SK-N-SH treated with all-trans-retinoic acid at 6 μM for 48 hours (cell line): ENCODE results near the gene TRIM60.

Experiments
- ARNTL ChIP-seq: fragments of 450-650 bp; formaldehyde crosslinking; IDR thresholded peaks from 2 replicates; pipeline ENCODE4 v1.5.0; 2020; ENCODE audit warnings: low read depth, mild to moderate bottlenecking, moderate library complexity, borderline replicate concordance
- ESRRG ChIP-seq: fragments of 250-450 bp; sonication (Bioruptor Pico); IDR thresholded peaks from 2 replicates; pipeline ENCODE4 v1.6.1; 2021; ENCODE audit warnings: mild to moderate bottlenecking
- POU6F1 ChIP-seq: fragments of 250-450 bp; sonication (Bioruptor Pico); IDR thresholded peaks from 2 replicates; pipeline ENCODE4 v1.8.0; 2021; ENCODE audit warnings: low read depth, mild to moderate bottlenecking, moderate library complexity, borderline replicate concordance
- PPARA ChIP-seq: fragments of 250-450 bp; sonication (Bioruptor Pico); IDR thresholded peaks from 2 replicates; pipeline ENCODE4 v1.5.0; 2020; ENCODE audit warnings: mild to moderate bottlenecking, borderline replicate concordance
- RARB ChIP-seq: fragments of 250-450 bp; sonication (Bioruptor Pico); IDR thresholded peaks from 2 replicates; pipeline ENCODE4 v1.8.0; 2021; ENCODE audit warnings: mild to moderate bottlenecking, moderate library complexity
- TCF4 ChIP-seq: fragments of 250-450 bp; sonication (Bioruptor Pico); IDR thresholded peaks from 2 replicates; pipeline ENCODE4 v1.8.0; 2021; ENCODE audit warnings: mild to moderate bottlenecking, moderate library complexity, borderline replicate concordance
- ZC3H10 ChIP-seq: fragments of 250-450 bp; sonication (Bioruptor Pico); IDR thresholded peaks from 2 replicates; pipeline ENCODE4 v1.5.1; 2021; ENCODE audit warnings: mild to moderate bottlenecking, moderate library complexity
- ZNF565 ChIP-seq: fragments of 450-650 bp; formaldehyde crosslinking; conservative IDR thresholded peaks from 2 replicates; pipeline ENCODE4 v1.5.0; 2020; ENCODE audit warnings: low read depth, mild to moderate bottlenecking, moderate library complexity
- ZNF70 ChIP-seq: fragments of 450-650 bp; formaldehyde crosslinking; IDR thresholded peaks from 2 replicates; pipeline ENCODE4 v1.5.0; 2020; ENCODE audit warnings: mild to moderate bottlenecking, moderate library complexity
- ZNF8 ChIP-seq: fragments of 450-650 bp; formaldehyde crosslinking; IDR thresholded peaks from 2 replicates; pipeline ENCODE4 v1.5.0; 2020; ENCODE audit warnings: mild to moderate bottlenecking, moderate library complexity
- TF ChIP-seq, protein P1 (sequence below): fragments of 250-450 bp; sonication (Bioruptor Pico); IDR thresholded peaks from 2 replicates; pipeline ENCODE4 v1.8.0; 2020; ENCODE audit warnings: mild to moderate bottlenecking, moderate library complexity, borderline replicate concordance
- TF ChIP-seq, protein P2 (sequence below): fragments of 250-450 bp; sonication (Bioruptor Pico); IDR thresholded peaks from 2 replicates; pipeline ENCODE4 v1.5.0; 2020; ENCODE audit warnings: mild to moderate bottlenecking, moderate library complexity

- TF ChIP-seq ZNF70 (CRISPR knock-in tag) (no peak), ZNF8 (CRISPR knock-in tag) (no peak), TCF4 (no peak), POU6F1 (no peak), ESRRG (CRISPR knock-in tag) (no peak), PPARA (CRISPR knock-in tag) (no peak), ZC3H10 (CRISPR knock-in tag) (no peak), ARNTL (CRISPR knock-in tag) (no peak), RARB (CRISPR knock-in tag) (no peak), ZNF565 (CRISPR knock-in tag) (no peak)
- TF ChIP-seq, protein P1, sequence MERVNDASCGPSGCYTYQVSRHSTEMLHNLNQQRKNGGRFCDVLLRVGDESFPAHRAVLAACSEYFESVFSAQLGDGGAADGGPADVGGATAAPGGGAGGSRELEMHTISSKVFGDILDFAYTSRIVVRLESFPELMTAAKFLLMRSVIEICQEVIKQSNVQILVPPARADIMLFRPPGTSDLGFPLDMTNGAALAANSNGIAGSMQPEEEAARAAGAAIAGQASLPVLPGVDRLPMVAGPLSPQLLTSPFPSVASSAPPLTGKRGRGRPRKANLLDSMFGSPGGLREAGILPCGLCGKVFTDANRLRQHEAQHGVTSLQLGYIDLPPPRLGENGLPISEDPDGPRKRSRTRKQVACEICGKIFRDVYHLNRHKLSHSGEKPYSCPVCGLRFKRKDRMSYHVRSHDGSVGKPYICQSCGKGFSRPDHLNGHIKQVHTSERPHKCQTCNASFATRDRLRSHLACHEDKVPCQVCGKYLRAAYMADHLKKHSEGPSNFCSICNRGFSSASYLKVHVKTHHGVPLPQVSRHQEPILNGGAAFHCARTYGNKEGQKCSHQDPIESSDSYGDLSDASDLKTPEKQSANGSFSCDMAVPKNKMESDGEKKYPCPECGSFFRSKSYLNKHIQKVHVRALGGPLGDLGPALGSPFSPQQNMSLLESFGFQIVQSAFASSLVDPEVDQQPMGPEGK, result no peak
- TF ChIP-seq, protein P2, sequence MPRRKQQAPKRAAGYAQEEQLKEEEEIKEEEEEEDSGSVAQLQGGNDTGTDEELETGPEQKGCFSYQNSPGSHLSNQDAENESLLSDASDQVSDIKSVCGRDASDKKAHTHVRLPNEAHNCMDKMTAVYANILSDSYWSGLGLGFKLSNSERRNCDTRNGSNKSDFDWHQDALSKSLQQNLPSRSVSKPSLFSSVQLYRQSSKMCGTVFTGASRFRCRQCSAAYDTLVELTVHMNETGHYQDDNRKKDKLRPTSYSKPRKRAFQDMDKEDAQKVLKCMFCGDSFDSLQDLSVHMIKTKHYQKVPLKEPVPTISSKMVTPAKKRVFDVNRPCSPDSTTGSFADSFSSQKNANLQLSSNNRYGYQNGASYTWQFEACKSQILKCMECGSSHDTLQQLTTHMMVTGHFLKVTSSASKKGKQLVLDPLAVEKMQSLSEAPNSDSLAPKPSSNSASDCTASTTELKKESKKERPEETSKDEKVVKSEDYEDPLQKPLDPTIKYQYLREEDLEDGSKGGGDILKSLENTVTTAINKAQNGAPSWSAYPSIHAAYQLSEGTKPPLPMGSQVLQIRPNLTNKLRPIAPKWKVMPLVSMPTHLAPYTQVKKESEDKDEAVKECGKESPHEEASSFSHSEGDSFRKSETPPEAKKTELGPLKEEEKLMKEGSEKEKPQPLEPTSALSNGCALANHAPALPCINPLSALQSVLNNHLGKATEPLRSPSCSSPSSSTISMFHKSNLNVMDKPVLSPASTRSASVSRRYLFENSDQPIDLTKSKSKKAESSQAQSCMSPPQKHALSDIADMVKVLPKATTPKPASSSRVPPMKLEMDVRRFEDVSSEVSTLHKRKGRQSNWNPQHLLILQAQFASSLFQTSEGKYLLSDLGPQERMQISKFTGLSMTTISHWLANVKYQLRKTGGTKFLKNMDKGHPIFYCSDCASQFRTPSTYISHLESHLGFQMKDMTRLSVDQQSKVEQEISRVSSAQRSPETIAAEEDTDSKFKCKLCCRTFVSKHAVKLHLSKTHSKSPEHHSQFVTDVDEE, result no peak
Measured at GRCh38 chr4:165077034-165077578, 45.3 kb downstream of the TRIM60 start.
